ENCODE data around the gene ELOVL1.

- TF ChIP-seq MAX (IDR thresholded peaks at IDR 0.05), result no peak
- TF ChIP-seq CTCF (IDR thresholded peaks at IDR 0.05), result no peak
- TF ChIP-seq RAD21 (conservative IDR thresholded peaks at IDR 0.05 in 1 of 2, IDR thresholded peaks at IDR 0.05 in 1 of 2), result no peak
Measured at GRCh38 chr1:43363283-43363934, 4.4 kb downstream of the ELOVL1 start.

All from A549 (cell line).